EL (cell line): Measurements from ENCODE around the gene APOM.
A peak's percentile ranks its signal among the peaks of the same experiment; 100 is the strongest.

Experiments used
- DNase-seq: peaks from one replicate; pipeline ENCODE4 v3.0.0-alpha.2; 2016

Gene APOM

GRCh38 chr6:31631681-31632278 is 23.9 kb upstream of the APOM start:
- DNase-seq: no peak

- no peak for DNase-seq
Measured at GRCh38 chr6:31632279-31632946, 23.3 kb upstream of the APOM start.

- DNase-seq: no peak
Measured at GRCh38 chr6:31633447-31633846, 22.2 kb upstream of the APOM start.

- peak; percentile 69 for DNase-seq
Measured at GRCh38 chr6:31634131-31634530, 21.6 kb upstream of the APOM start.

GRCh38 chr6:31634969-31635575 is 20.6 kb upstream of the APOM start:
- no peak for DNase-seq

GRCh38 chr6:31636698-31637596 is 18.7 kb upstream of the APOM start:
- DNase-seq: no peak

GRCh38 chr6:31639043-31639442 is 16.7 kb upstream of the APOM start:
- DNase-seq: no peak

- peak; percentile 75 for DNase-seq
Measured at GRCh38 chr6:31639449-31639861, 16.2 kb upstream of the APOM start.

GRCh38 chr6:31640612-31641011 is 15.1 kb upstream of the APOM start:
- DNase-seq: no peak

GRCh38 chr6:31641370-31641769 is 14.3 kb upstream of the APOM start:
- DNase-seq: no peak

- DNase-seq: no peak
Measured at GRCh38 chr6:31642798-31643570, 12.7 kb upstream of the APOM start.

- no peak for DNase-seq
Measured at GRCh38 chr6:31643818-31644454, 11.8 kb upstream of the APOM start.

GRCh38 chr6:31645325-31645724 is 10.4 kb upstream of the APOM start:
- DNase-seq: no peak

GRCh38 chr6:31651602-31652191 is 4.0 kb upstream of the APOM start:
- DNase-seq: peak; percentile 85

GRCh38 chr6:31652925-31653724 is 2.6 kb upstream of the APOM start:
- no peak for DNase-seq

GRCh38 chr6:31654574-31655348 is 933 bp upstream of the APOM start:
- no peak for DNase-seq

GRCh38 chr6:31657406-31658157 is 1.9 kb downstream of the APOM start:
- DNase-seq: no peak

- no peak for DNase-seq
Measured at GRCh38 chr6:31658158-31658688, 2.5 kb downstream of the APOM start.
